Ascending aorta (tissue), 2 donors: ENCODE results near the gene PIANP. TPM values are rescaled to one million over a fixed set of nuclear protein-coding genes. Genes with fewer than 3 reads are reported as not detected.

Source experiments
- DNase-seq, 2 donors: peaks; one replicate each; pipeline ENCODE4 v3.0.0-alpha.2; 2019; ENCODE audit warnings: low spot score in 2 of 2
- H3K27ac ChIP-seq, 2 donors: fragments of 200-600 bp; sonication (generic); one replicate each; pipeline ENCODE4 v1.5.1; 2016 to 2017; ENCODE audit warnings: mild to moderate bottlenecking in 1 of 2
- H3K27me3 ChIP-seq: fragments of 200-600 bp; sonication (generic); one replicate; pipeline ENCODE4 v1.5.1; 2017
- H3K36me3 ChIP-seq, 2 donors: fragments of 200-600 bp; sonication (generic); one replicate each; pipeline ENCODE4 v1.5.1; 2016
- H3K4me1 ChIP-seq, 2 donors: fragments of 200-600 bp; sonication (generic); one replicate each; pipeline ENCODE4 v1.5.1; 2016 to 2017; ENCODE audit warnings: mild to moderate bottlenecking in 1 of 2
- H3K4me3 ChIP-seq, 2 donors: fragments of 200-600 bp; sonication (generic); one replicate each; pipeline ENCODE4 v1.5.1; 2016 to 2017; ENCODE audit warnings: mild to moderate bottlenecking in 1 of 2
- H3K9me3 ChIP-seq, 2 donors: fragments of 200-600 bp; sonication (generic); one replicate each; pipeline ENCODE4 v1.5.1; 2016
- CTCF ChIP-seq, 3 experiments: fragments of 200-600 bp in 2 of 3; fragments of 450-650 bp in 1 of 3; sonication (generic) in 2 of 3; IDR thresholded peaks; one replicate each; pipeline ENCODE4 v1.5.1; 2016 to 2019; ENCODE audit warnings: antibody characterized with exemption in 3 of 3, mild to moderate bottlenecking in 1 of 3, moderate library complexity in 1 of 3
- intact Hi-C: fragments of 100-400 bp; cut with DNase I; formaldehyde crosslinking; loops from one replicate; pipeline ENCODE4 v1.15.1; 2023
- total RNA-seq: library from RNA; depleted of rRNA; stranded (reverse); fragments of >200 nt; gene quantifications from one replicate; pipeline ENCODE4 v1.1.0, GENCODE V29; 2016

The PIANP gene
- total RNA-seq, 1 donor from 2014 or later = not detected

GRCh38 chr12:6666211-6666610 is 34.4 kb downstream of the PIANP start:
- H3K4me3 ChIP-seq = no peak overlapping the region
- intact Hi-C loops = loop anchor here (10.0 kb wide), 1 partner anchor 171 kb away; the partner anchor contains the start of genes MRPL51 and NCAPD2
- H3K9me3 ChIP-seq = no peaks in the 10 kb centered on the region

GRCh38 chr12:6664902-6665301 is 35.7 kb downstream of the PIANP start:
- intact Hi-C loops = loop anchor here (5.0 to 10.0 kb wide), 3 partner anchors 102 to 170 kb away; partner anchors contain the start of genes MRPL51, NCAPD2 and PTMS
- H3K4me1 ChIP-seq = peaks cover 4 to 12% of the 10 kb centered on the region in 2 donors

More at GRCh38 chr12:6666211-6666610, 34.4 kb downstream of the PIANP start:
- peaks cover 43 to 46% of the 10 kb centered on the region in 2 donors for H3K36me3 ChIP-seq
- H3K4me1 ChIP-seq = peaks cover 4 to 12% of the 10 kb centered on the region in 2 donors
- no peaks in the 10 kb centered on the region for H3K27me3 ChIP-seq
- DNase-seq = no peak
- H3K27ac ChIP-seq = no peak overlapping the region
- TF ChIP-seq CTCF (IDR thresholded peaks at IDR 0.05) = no peak

GRCh38 chr12:6662906-6663742 is 37.5 kb downstream of the PIANP start, which contains the start of gene ING4:
Gene ING4 (minus strand): TSS chr12:6663119. CDS start chr12:6663101, 18 bp downstream.
- H3K4me1 ChIP-seq = peaks cover 4 to 12% of the 10 kb centered on the region in 2 donors
- intact Hi-C loops = loop anchor here (1.0 to 10.0 kb wide), 8 partner anchors 26 to 189 kb away; partner anchors contain the start of genes MLF2, MRPL51, NCAPD2 and PTMS
- H3K9me3 ChIP-seq = no peaks in the 10 kb centered on the region
- H3K27me3 ChIP-seq = no peaks in the 10 kb centered on the region
- peaks cover 19 to 24% of the 10 kb centered on the region in 2 donors for H3K36me3 ChIP-seq
- H3K27ac ChIP-seq = peak within 1 kb of the TSS; percentile 77 to 80
- H3K4me3 ChIP-seq = peak within 1 kb of the TSS; percentile 75 to 82
- peak; percentile 96 to 99 for DNase-seq
- no peak for TF ChIP-seq CTCF (IDR thresholded peaks at IDR 0.05)

More at GRCh38 chr12:6664902-6665301, 35.7 kb downstream of the PIANP start:
- H3K9me3 ChIP-seq = no peaks in the 10 kb centered on the region
- H3K27me3 ChIP-seq = no peaks in the 10 kb centered on the region
- H3K36me3 ChIP-seq = peaks cover 30 to 33% of the 10 kb centered on the region in 2 donors
- no peak for DNase-seq
- no peak overlapping the region for H3K4me3 ChIP-seq
- no peak for TF ChIP-seq CTCF (IDR thresholded peaks at IDR 0.05)
- H3K27ac ChIP-seq = no peak overlapping the region

GRCh38 chr12:6662602-6662905 is 38.1 kb downstream of the PIANP start:
- Histone ChIP-seq H3K27ac (peak overlapping the region; percentile 70 to 80), H3K27me3 (no peaks in the 10 kb centered on the region), H3K36me3 (peaks cover 15 to 18% of the 10 kb centered on the region in 2 donors), H3K4me3 (peak overlapping the region; percentile 75 to 82), H3K4me1 (peaks cover 4 to 12% of the 10 kb centered on the region in 2 donors), H3K9me3 (no peaks in the 10 kb centered on the region)
- intact Hi-C loops = loop anchor here (5.0 to 10.0 kb wide), 3 partner anchors 105 to 168 kb away; partner anchors contain the start of genes MRPL51, NCAPD2 and PTMS
- no peak for DNase-seq
- TF ChIP-seq CTCF (IDR thresholded peaks at IDR 0.05) = no peak

- no peak for TF ChIP-seq CTCF (IDR thresholded peaks at IDR 0.05)
- H3K9me3 ChIP-seq = no peaks in the 10 kb centered on the region
- H3K27me3 ChIP-seq = no peaks in the 10 kb centered on the region
- intact Hi-C loops = no loop called here
- no peaks in the 10 kb centered on the region for H3K4me1 ChIP-seq
- DNase-seq = no peak
- no peak overlapping the region for H3K4me3 ChIP-seq
- peaks cover 86 to 88% of the 10 kb centered on the region in 2 donors for H3K36me3 ChIP-seq
- no peak overlapping the region for H3K27ac ChIP-seq
Observed at GRCh38 chr12:6653987-6654386, 46.6 kb downstream of the PIANP start.
